Testis (tissue), 2 donors: Measurements from ENCODE around the gene MMP28.

Source experiments
- POLR2A ChIP-seq: fragments of 450-650 bp; IDR thresholded peaks from one replicate; pipeline ENCODE4 v1.6.1; 2017; ENCODE audit warnings: antibody characterized with exemption, mild to moderate bottlenecking, moderate library complexity
- TF ChIP-seq, protein P1 (sequence below), 3 experiments: fragments of 450-650 bp in 2 of 3; fragments of 200-600 bp in 1 of 3; sonication (generic) in 1 of 3; IDR thresholded peaks; one replicate each; pipeline ENCODE4 v1.5.1; 2016 to 2019; ENCODE audit warnings: antibody characterized with exemption in 3 of 3, mild to moderate bottlenecking in 2 of 3, moderate library complexity in 1 of 3

- TF ChIP-seq, protein P1, sequence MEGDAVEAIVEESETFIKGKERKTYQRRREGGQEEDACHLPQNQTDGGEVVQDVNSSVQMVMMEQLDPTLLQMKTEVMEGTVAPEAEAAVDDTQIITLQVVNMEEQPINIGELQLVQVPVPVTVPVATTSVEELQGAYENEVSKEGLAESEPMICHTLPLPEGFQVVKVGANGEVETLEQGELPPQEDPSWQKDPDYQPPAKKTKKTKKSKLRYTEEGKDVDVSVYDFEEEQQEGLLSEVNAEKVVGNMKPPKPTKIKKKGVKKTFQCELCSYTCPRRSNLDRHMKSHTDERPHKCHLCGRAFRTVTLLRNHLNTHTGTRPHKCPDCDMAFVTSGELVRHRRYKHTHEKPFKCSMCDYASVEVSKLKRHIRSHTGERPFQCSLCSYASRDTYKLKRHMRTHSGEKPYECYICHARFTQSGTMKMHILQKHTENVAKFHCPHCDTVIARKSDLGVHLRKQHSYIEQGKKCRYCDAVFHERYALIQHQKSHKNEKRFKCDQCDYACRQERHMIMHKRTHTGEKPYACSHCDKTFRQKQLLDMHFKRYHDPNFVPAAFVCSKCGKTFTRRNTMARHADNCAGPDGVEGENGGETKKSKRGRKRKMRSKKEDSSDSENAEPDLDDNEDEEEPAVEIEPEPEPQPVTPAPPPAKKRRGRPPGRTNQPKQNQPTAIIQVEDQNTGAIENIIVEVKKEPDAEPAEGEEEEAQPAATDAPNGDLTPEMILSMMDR (IDR thresholded peaks at IDR 0.05): no peak
- TF ChIP-seq POLR2A: no peak
Measured at GRCh38 chr17:35844547-35844946, 49.1 kb upstream of the MMP28 start.
